Thoracic aorta (tissue), 2 donors: Measurements from ENCODE around the gene ZNF396. TPM values are rescaled to one million over a fixed set of nuclear protein-coding genes. Genes with fewer than 3 reads are reported as not detected.

Source experiments
- ATAC-seq: fragments of 150-250 bp; one replicate; pipeline ENCODE4 v1.8.0; 2017; ENCODE audit warnings: low read depth; ENCODE audit not compliant: insufficient number of reproducible peaks, low FRiP score
- DNase-seq: peaks from one replicate; pipeline ENCODE4 v3.0.0-alpha.2; 2020; ENCODE audit warnings: low spot score
- H3K27ac ChIP-seq, 2 donors: fragments of 200-600 bp; sonication (generic); 1 replicate in 1 of 2; 2 replicates in 1 of 2; pipeline ENCODE4 v1.5.1; 2016; ENCODE audit warnings: mild to moderate bottlenecking in 2 of 2, moderate library complexity in 2 of 2
- H3K27me3 ChIP-seq: fragments of 200-600 bp; sonication (generic); replicated peaks from 2 replicates; pipeline ENCODE4 v1.6.0; 2016; ENCODE audit warnings: mild to moderate bottlenecking; ENCODE audit not compliant: insufficient read depth
- H3K36me3 ChIP-seq: fragments of 200-600 bp; sonication (generic); one replicate; pipeline ENCODE4 v1.5.1; 2016
- H3K4me1 ChIP-seq, 2 donors: fragments of 200-600 bp; sonication (generic); 1 replicate in 1 of 2; 2 replicates in 1 of 2; pipeline versions ENCODE4 v1.5.1 to v1.6.0; 2016; ENCODE audit warnings: low read depth in 2 of 2, mild to moderate bottlenecking in 1 of 2; ENCODE audit not compliant: control insufficient read depth in 1 of 2
- H3K4me3 ChIP-seq: fragments of 200-600 bp; sonication (generic); 2 replicates; pipeline ENCODE4 v1.5.1; 2016; ENCODE audit warnings: mild to moderate bottlenecking
- H3K9me3 ChIP-seq: fragments of 200-600 bp; sonication (generic); 2 replicates; pipeline ENCODE4 v1.5.1; 2016
- CTCF ChIP-seq: fragments of 200-600 bp; sonication (generic); IDR thresholded peaks from one replicate; pipeline ENCODE4 v1.5.1; 2019; ENCODE audit warnings: antibody characterized with exemption
- total RNA-seq, 2 donors: library from RNA; depleted of rRNA; stranded (reverse); fragments of >200 nt; gene quantifications; one replicate each; pipeline versions ENCODE4 v1.1.0 to v1.2.3, GENCODE V29; 2016

The ZNF396 gene
- total RNA-seq, 2 donors from 2014 or later, result 0.95 to 4.1 TPM

GRCh38 chr18:35362531-35362930 is 14.6 kb downstream of the ZNF396 start:
- no peak for DNase-seq
- no peaks in the 10 kb centered on the region for H3K9me3 ChIP-seq
- no peak for ATAC-seq
- TF ChIP-seq CTCF, result no peak
- no peaks in the 10 kb centered on the region for H3K27me3 ChIP-seq
- H3K27ac ChIP-seq, result no peak overlapping the region
- no peaks in the 10 kb centered on the region for H3K36me3 ChIP-seq
- no peaks in the 10 kb centered on the region for H3K4me1 ChIP-seq
- H3K4me3 ChIP-seq, result no peak overlapping the region

- TF ChIP-seq CTCF, result no peak
- Histone ChIP-seq H3K4me3 (no peak overlapping the region), H3K27me3 (no peaks in the 10 kb centered on the region), H3K9me3 (no peaks in the 10 kb centered on the region), H3K4me1 (no peaks in the 10 kb centered on the region), H3K36me3 (no peaks in the 10 kb centered on the region), H3K27ac (no peak overlapping the region)
- ATAC-seq, result no peak
- no peak for DNase-seq
Observed at GRCh38 chr18:35361570-35362321, 15.4 kb downstream of the ZNF396 start.

- peak; percentile 63 for TF ChIP-seq CTCF
- Histone ChIP-seq H3K4me1 (no peaks in the 10 kb centered on the region), H3K27ac (no peak overlapping the region), H3K36me3 (no peaks in the 10 kb centered on the region), H3K4me3 (peak overlapping the region; percentile 61), H3K9me3 (peaks cover 3% of the 10 kb centered on the region), H3K27me3 (no peaks in the 10 kb centered on the region)
- DNase-seq (peak; percentile 43), ATAC-seq (peak; percentile 89)
Observed at GRCh38 chr18:35355140-35355618, 22.0 kb downstream of the ZNF396 start.

GRCh38 chr18:35352778-35353177 is 24.4 kb downstream of the ZNF396 start:
- Histone ChIP-seq H3K9me3 (peaks cover 3% of the 10 kb centered on the region), H3K4me3 (no peak overlapping the region), H3K4me1 (no peaks in the 10 kb centered on the region), H3K36me3 (no peaks in the 10 kb centered on the region), H3K27me3 (no peaks in the 10 kb centered on the region), H3K27ac (no peak overlapping the region)
- TF ChIP-seq CTCF, result no peak
- ATAC-seq (no peak), DNase-seq (no peak)

GRCh38 chr18:35352283-35352682 is 24.9 kb downstream of the ZNF396 start:
- H3K36me3 ChIP-seq, result no peaks in the 10 kb centered on the region
- no peak overlapping the region for H3K27ac ChIP-seq
- peaks cover 3% of the 10 kb centered on the region for H3K9me3 ChIP-seq
- H3K4me3 ChIP-seq, result no peak overlapping the region
- DNase-seq (no peak), ATAC-seq (no peak)
- no peaks in the 10 kb centered on the region for H3K4me1 ChIP-seq
- TF ChIP-seq CTCF, result no peak
- H3K27me3 ChIP-seq, result no peaks in the 10 kb centered on the region
